SK-N-MC (cell line): ENCODE measurements around the gene TMUB1.
"Not testable (repeated sequence)": the region's sequence is repeated elsewhere in the genome, so short reads cannot be mapped to it uniquely, and the experiment has no call there.

Experiments used
- EZH2 ChIP-seq: fragments of 200-600 bp; sonication (generic); IDR thresholded peaks from one replicate; pipeline ENCODE4 v1.6.1; 2017; ENCODE audit warnings: antibody characterized with exemption
- POLR2AphosphoS5 ChIP-seq: IDR thresholded peaks from 2 replicates; pipeline ENCODE4 v1.6.1; 2012; ENCODE audit warnings: mild to moderate bottlenecking, low read depth, low read length, borderline replicate concordance

DNA sequence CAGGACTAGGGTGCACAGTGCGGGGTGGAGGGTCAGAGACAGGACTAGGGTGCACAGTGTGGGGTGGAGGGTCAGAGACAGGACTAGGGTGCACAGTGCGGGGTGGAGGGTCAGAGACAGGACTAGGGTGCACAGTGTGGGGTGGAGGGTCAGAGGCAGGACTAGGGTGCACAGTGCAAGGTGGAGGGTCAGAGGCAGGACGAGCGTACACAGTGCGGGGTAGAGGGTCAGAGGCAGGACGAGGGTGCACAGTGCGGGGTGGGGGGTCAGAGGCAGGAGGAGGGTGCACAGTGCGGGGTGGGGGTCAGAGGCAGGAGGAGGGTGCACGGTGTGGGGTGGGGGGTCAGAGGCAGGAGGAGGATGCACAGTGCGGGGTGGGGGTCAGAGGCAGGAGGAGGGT, 39.8 kb downstream of the TMUB1 start:
- not testable (repeated sequence) for TF ChIP-seq POLR2AphosphoS5, EZH2
